MM.1S (cell line): ENCODE data around the gene LILRA1.

Experiments
- EZH2phosphoT487 ChIP-seq: fragments of 300-600 bp; sonication (generic); IDR thresholded peaks from 2 replicates; pipeline ENCODE4 v1.6.1; 2018; ENCODE audit warnings: antibody characterized with exemption, low read length
- TF ChIP-seq, protein P1 (sequence below): fragments of 300-600 bp; sonication (generic); IDR thresholded peaks from 2 replicates; pipeline ENCODE4 v1.5.1; 2016; ENCODE audit warnings: antibody characterized with exemption, low read length, mixed read lengths

DNA sequence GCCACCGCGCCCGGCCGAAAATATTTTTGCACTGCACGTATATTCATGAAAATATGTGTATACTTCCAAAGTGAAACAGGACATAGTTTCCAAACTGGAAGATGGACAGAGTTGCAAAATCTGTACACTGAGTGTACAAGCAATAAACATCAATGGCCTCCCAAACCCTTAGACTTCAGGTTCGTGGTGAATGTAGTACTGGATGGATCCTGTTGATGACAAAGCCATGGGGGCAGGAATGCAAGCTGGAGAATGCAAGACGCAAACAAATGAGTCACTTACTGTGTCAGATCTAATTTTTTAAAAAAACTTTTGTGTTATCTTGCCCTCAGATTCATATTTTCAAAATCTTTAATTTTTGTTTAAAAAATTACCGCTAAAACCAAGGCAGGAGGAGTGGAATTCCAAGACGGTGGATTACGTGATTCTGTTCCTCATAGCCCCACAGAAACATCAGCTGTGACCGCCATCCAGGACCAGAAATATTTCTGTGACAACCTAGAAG lies 32.5 kb upstream of the LILRA1 start:
- TF ChIP-seq, protein P1, sequence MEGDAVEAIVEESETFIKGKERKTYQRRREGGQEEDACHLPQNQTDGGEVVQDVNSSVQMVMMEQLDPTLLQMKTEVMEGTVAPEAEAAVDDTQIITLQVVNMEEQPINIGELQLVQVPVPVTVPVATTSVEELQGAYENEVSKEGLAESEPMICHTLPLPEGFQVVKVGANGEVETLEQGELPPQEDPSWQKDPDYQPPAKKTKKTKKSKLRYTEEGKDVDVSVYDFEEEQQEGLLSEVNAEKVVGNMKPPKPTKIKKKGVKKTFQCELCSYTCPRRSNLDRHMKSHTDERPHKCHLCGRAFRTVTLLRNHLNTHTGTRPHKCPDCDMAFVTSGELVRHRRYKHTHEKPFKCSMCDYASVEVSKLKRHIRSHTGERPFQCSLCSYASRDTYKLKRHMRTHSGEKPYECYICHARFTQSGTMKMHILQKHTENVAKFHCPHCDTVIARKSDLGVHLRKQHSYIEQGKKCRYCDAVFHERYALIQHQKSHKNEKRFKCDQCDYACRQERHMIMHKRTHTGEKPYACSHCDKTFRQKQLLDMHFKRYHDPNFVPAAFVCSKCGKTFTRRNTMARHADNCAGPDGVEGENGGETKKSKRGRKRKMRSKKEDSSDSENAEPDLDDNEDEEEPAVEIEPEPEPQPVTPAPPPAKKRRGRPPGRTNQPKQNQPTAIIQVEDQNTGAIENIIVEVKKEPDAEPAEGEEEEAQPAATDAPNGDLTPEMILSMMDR, result no peak
- no peak for TF ChIP-seq EZH2phosphoT487
